Measurements from ENCODE around the gene RPL39L. TPM values are rescaled to one million over a fixed set of nuclear protein-coding genes. Genes with fewer than 3 reads are reported as not detected.

The RPL39L gene
- total and polyA plus RNA-seq, 2 of the 13 experiments (the other 11 are each of a cell fraction or from before 2014, with no cell fraction given): not detected

GRCh38 chr3:187080799-187081450, 58.4 kb downstream of the RPL39L start (continued):
- TF ChIP-seq PPARG (CRISPR knock-in tag; conservative IDR thresholded peaks at IDR 0.05): no peak
- TF ChIP-seq MLXIP (CRISPR knock-in tag; IDR thresholded peaks at IDR 0.05; ENCODE audit: borderline replicate concordance): no peak
- TF ChIP-seq ZMYM4 (CRISPR knock-in tag; IDR thresholded peaks at IDR 0.05): peak; percentile 90
- TF ChIP-seq TERF1 (CRISPR knock-in tag; IDR thresholded peaks at IDR 0.05): no peak
- TF ChIP-seq ZNF792 (CRISPR knock-in tag; IDR thresholded peaks at IDR 0.05): no peak
- peak; percentile 34; the same call in 1 of the 2 replicates for TF ChIP-seq GATAD2A (CRISPR knock-in tag; IDR thresholded peaks at IDR 0.05)
- TF ChIP-seq PLSCR1 (CRISPR knock-in tag; IDR thresholded peaks at IDR 0.05; ENCODE audit: borderline replicate concordance): no peak
- TF ChIP-seq E2F5 (CRISPR knock-in tag; conservative IDR thresholded peaks at IDR 0.05): no peak
- TF ChIP-seq TBX2 (CRISPR knock-in tag; IDR thresholded peaks at IDR 0.05; ENCODE audit: borderline replicate concordance): no peak
- no peak for TF ChIP-seq ZNF343 (CRISPR knock-in tag; IDR thresholded peaks at IDR 0.05)
- TF ChIP-seq HMGXB4 (CRISPR knock-in tag; IDR thresholded peaks at IDR 0.05; ENCODE audit: borderline replicate concordance in 1 of 2, low read depth in 1 of 2): no peak
- no peak for TF ChIP-seq TGIF2 (CRISPR knock-in tag; IDR thresholded peaks at IDR 0.05)
- no peak for TF ChIP-seq NFYB (CRISPR knock-in tag; IDR thresholded peaks at IDR 0.05)
- peak; percentile 68; the same call in 1 of the 2 replicates for TF ChIP-seq HOXA3 (CRISPR knock-in tag; IDR thresholded peaks at IDR 0.05)
- no peak for TF ChIP-seq REXO4 (CRISPR knock-in tag; IDR thresholded peaks at IDR 0.05; ENCODE audit: borderline replicate concordance)
- no peak for TF ChIP-seq ZNF558 (CRISPR knock-in tag; IDR thresholded peaks at IDR 0.05; ENCODE audit: borderline replicate concordance)

Data from HepG2 (cell line).